HT1080 (cell line): ENCODE measurements around the gene ZNRF2. TPM values are rescaled to one million over a fixed set of nuclear protein-coding genes. Genes with fewer than 3 reads are reported as not detected.

Experiments
- DNase-seq: peaks from one replicate; pipeline ENCODE4 v3.0.0-alpha.2; 2015; ENCODE audit warnings: low read depth
- polyA plus RNA-seq, 2 experiments: library from polyadenylated mRNA; depleted of rRNA; stranded (reverse); fragments of >200 nt; gene quantifications; 2 replicates each; pipeline ENCODE4 v1.2.3, GENCODE V29; 2015
- total RNA-seq: library from RNA; depleted of rRNA; stranded (reverse); fragments of >200 nt; shearing (Covaris generic); gene quantifications from 2 replicates; pipeline ENCODE4 v1.2.3, GENCODE V29; 2014; rRNA removed

Gene ZNRF2
- 5.1 and 9.2 TPM in 2 replicates for total RNA-seq
- polyA plus RNA-seq (2015; cell fraction: cytosol; rRNA removed): 5.0 and 6.7 TPM in 2 replicates
- 3.1 and 3.9 TPM in 2 replicates for polyA plus RNA-seq (2015; cell fraction: nucleus; rRNA removed)

GRCh38 chr7:30284298-30285066 is at the start of gene ZNRF2:
ZNRF2 (plus strand) TSS chr7:30284597; CDS start chr7:30285358, 761 bp downstream.
- peak; percentile 99 for DNase-seq

- DNase-seq: no peak
Observed at GRCh38 chr7:30237271-30237695, 47.1 kb upstream of the ZNRF2 start.

GRCh38 chr7:30238721-30239441 is 45.5 kb upstream of the ZNRF2 start:
- DNase-seq: peak; percentile 64

DNA sequence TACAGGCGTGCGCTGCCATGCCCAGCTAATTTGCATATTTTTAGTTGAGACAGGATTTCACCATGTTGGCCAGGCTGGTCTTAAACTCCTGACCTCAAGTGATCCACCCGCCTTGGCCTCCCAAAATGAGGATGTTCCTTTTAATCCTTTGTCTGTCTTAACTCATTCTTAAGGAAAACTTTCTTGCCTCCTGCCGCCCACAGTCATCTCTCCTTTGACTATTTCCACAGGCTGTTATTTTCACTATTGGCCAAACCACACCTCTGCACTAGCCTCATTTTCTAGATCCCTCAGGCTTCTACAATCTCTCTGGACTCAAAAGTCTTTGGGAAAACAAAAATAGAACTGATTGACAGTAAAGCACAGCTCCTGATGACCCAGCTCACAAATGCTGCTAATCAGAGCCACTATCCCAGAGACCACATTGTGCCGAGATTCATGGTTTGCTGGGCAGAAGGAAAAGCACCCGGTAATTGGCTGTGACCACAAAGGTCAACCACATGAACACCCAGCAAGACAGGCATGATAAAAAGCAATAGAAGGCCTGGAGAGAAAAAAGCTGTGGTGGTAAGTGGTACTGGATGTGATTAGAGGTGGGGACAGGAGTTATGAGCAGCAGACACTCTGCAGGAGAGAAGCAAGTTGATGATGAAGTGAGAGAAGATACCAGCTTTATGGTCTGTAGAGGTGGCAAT is 44.1 kb upstream of the ZNRF2 start:
- DNase-seq: peak; percentile 27

- DNase-seq: peak; percentile 46
Observed at GRCh38 chr7:30241767-30242166, 42.6 kb upstream of the ZNRF2 start.

GRCh38 chr7:30244340-30244739 is 40.1 kb upstream of the ZNRF2 start:
- DNase-seq: no peak

DNA sequence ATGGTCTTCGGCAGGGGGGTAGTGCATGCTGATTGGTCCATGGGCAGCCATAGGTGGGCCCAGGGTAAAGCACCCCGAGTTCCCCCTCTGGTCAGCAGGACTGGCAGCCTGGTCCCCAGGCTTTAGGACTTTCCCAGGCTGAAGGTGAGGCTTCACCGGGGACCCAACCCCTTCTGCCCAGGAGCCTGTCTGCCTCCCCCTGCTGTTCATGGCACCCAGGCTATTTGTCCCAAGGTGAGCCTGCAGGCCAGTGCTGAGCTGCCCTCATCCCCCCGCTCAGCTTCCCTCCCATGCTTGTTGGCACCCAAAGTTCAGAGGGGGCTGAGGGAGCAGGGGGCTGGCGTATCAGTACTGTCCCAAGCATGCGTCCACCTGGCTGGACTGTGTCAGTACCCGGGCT is 38.5 kb upstream of the ZNRF2 start:
- DNase-seq: no peak

DNA sequence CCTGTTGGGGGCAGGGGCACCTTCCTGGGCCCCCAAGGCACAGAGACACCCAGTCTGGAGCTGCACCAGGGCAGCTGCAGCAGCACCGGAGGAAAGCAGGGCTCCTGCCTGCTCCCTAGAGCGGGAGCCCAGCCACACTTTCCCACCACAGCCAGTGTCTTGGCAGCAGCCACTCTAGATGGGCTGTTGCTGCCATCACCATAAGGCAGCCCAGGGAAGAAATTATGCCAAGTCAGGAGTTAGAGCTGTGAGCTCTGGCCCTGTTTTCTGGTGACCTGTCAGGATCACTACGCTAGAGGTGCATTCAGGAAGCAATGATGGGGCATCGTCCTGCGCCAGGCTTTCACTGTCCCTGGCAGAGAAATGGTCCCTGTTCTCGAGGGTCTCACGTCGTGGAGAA is 38.0 kb upstream of the ZNRF2 start:
- no peak for DNase-seq

- no peak for DNase-seq
Observed at GRCh38 chr7:30247541-30248401, 36.6 kb upstream of the ZNRF2 start.

- no peak for DNase-seq
Observed at GRCh38 chr7:30249316-30249715, 35.1 kb upstream of the ZNRF2 start.

DNA sequence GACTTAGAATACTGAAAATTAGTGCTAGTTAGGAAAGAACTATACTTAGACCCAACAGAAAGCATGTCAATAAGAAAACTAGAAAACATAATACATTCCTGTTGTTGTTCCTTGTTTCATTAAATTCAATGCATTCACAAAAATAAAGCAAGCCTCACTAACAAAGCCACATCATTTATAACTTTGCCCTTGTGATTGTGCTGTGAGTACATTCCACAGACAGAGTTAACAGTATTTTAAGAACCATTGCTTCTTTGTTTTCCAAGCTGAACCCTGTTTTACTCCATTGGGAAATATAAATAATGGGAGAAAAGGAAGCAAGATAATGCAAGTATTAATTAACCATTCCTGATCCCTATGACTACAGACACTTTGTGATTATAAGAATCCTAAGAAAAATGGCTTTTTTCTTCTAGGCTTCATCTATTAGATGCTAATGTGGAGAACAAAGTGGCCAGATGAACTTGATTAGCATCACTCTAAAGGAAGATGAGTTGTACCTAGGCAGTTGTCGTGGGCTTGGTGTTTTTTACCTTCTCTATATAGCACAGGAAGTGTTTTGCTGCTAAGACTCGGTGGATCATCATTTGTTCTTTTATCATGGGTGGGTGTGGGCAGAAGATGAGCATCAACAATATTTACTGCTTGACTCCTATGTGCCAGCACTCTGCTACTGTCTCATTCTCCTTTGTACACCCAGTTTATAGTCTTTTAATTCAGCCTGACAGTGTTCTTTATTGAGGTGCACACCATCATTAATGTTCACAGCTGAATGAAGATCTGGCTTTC is 34.2 kb upstream of the ZNRF2 start:
- DNase-seq: no peak

GRCh38 chr7:30251708-30252329 is 32.6 kb upstream of the ZNRF2 start:
- DNase-seq: no peak

DNA sequence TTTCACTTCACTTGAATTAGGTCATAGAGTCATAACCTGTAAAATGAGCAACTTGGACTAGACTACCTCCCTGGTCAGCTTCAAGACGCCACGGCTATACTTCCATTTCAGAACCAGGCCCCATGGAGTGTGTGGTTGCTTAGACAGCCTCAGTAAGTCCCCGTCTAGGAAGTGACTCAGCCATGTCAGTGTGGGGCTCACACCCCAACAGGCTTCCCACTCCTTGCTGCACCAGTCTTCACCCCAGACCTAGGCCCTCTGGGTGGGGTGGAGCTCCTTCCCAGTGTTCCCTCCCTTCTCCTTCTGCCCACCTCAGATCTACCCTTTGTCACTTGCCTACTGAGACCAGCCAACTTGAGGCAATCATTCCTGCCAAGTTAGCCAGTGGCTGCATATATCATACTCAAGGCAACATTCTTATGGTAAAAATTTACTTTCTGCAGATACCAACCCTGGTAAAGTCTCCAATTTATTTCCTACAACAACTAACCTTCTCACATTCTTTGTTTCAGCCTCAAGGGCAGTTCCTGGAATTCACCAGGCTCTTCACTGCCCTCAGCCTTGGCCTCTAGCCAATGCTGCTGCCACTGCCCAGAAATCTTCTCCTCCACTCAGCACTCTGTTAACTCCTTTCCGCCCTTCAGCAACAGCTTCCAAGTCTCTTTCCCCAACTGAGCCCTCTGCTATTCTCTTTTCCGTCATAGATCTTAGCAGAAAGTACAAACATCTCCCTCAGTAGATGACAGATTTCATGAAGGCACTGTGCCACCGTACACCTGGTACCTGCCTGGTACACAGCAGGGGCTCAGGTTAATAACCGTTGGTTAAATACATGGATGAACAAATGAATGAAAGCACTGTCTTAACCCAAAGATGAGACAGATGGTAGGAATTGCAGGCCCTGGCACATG is 31.3 kb upstream of the ZNRF2 start:
- peak; percentile 87 for DNase-seq

- DNase-seq: no peak
Observed at GRCh38 chr7:30253796-30254165, 30.6 kb upstream of the ZNRF2 start.

DNA sequence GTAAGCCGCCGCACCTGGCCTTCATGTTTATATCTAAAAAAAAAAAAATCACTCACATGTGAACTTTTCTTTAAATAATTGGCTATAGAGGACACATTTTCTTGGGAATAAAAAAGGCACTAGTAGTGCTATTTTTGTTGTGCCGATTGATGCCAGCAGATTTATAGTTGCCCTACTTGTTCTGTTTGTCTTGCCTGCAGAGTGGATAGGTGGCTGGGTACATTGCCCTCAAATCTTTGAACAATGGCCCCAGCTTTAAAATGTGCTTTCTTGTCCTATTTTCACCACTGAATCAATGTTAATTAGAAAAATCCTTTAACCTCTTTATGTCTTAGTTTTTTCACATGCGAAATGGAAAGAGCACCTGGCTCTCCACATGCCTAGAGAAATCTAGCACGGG is 30.1 kb upstream of the ZNRF2 start:
- DNase-seq: no peak

- DNase-seq: no peak
Observed at GRCh38 chr7:30254717-30255063, 29.7 kb upstream of the ZNRF2 start.

DNA sequence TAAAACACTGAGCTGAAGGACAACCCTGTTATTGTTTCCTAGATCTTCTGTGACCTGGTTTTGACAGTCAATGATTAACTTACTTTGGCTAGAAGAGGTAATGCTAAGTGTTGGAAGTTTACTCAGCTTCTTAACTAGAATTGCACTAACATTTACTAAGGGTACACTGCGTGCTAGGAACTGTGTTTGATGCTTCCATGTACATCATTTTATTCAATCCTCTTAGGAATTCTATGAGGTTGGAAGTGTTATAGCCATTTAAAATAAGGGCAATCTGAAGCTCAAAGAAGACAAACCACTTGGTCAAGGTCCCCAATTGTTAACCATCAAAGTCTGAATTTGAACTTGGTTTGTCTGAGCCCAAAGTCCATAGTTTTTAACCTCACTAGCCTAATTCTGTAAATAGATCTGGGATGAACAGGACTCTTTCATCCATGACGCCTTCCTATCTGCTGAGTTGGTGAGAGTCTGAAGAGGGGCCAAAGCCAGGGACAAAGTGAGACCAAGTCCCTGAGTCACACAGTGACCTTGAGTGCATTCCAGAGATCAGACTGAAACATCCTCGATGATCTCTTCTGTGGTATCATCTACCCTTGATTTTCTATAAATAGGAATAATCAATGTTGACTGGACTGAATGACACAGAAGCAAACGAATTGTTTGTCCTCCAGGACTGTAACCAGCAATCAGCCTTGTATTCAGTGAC is 29.2 kb upstream of the ZNRF2 start:
- no peak for DNase-seq

GRCh38 chr7:30256349-30256858 is 28.0 kb upstream of the ZNRF2 start:
- no peak for DNase-seq
